Measurements from ENCODE around the gene TEAD1.

TEAD1 gene

GRCh38 chr11:12789054-12789453, 114.8 kb downstream of the TEAD1 start:
- DNase-seq (ENCODE audit: low spot score): no peak

- DNase-seq (ENCODE audit: low spot score): no peak
These were observed 115.5 kb downstream of the TEAD1 start for GRCh38 chr11:12789596-12790215.

- no peak for DNase-seq (ENCODE audit: low spot score)
These were observed 116.8 kb downstream of the TEAD1 start for GRCh38 chr11:12790861-12791616.

- no peak for DNase-seq (ENCODE audit: low spot score)
These were observed 117.8 kb downstream of the TEAD1 start for GRCh38 chr11:12792018-12792417.

- no peak for DNase-seq (ENCODE audit: low spot score)
These were observed 118.4 kb downstream of the TEAD1 start for GRCh38 chr11:12792590-12792989.

- DNase-seq (ENCODE audit: low spot score): no peak
These were observed 118.8 kb downstream of the TEAD1 start for GRCh38 chr11:12793065-12793464.

- DNase-seq (ENCODE audit: low spot score): no peak
These were observed 119.3 kb downstream of the TEAD1 start for GRCh38 chr11:12793506-12793905.

GRCh38 chr11:12794576-12795230, 120.5 kb downstream of the TEAD1 start:
- DNase-seq (ENCODE audit: low spot score): no peak

- no peak for DNase-seq (ENCODE audit: low spot score)
These were observed 123.8 kb downstream of the TEAD1 start for GRCh38 chr11:12797996-12798395.

- no peak for DNase-seq (ENCODE audit: low spot score)
These were observed 124.4 kb downstream of the TEAD1 start for GRCh38 chr11:12798609-12799011.

- no peak for DNase-seq (ENCODE audit: low spot score)
These were observed 125.2 kb downstream of the TEAD1 start for GRCh38 chr11:12799334-12799835.

- no peak for DNase-seq (ENCODE audit: low spot score)
These were observed 125.9 kb downstream of the TEAD1 start for GRCh38 chr11:12800032-12800671.

- DNase-seq (ENCODE audit: low spot score): no peak
These were observed 126.7 kb downstream of the TEAD1 start for GRCh38 chr11:12800871-12801270.

GRCh38 chr11:12801976-12802375, 127.8 kb downstream of the TEAD1 start:
- DNase-seq (ENCODE audit: low spot score): no peak

GRCh38 chr11:12802418-12803085, 128.3 kb downstream of the TEAD1 start:
- no peak for DNase-seq (ENCODE audit: low spot score)

- no peak for DNase-seq (ENCODE audit: low spot score)
These were observed 129.0 kb downstream of the TEAD1 start for GRCh38 chr11:12803086-12803826.

- no peak for DNase-seq (ENCODE audit: low spot score)
These were observed 131.9 kb downstream of the TEAD1 start for GRCh38 chr11:12806113-12806512.

- DNase-seq (ENCODE audit: low spot score): no peak
These were observed 133.4 kb downstream of the TEAD1 start for GRCh38 chr11:12807621-12808020.

GRCh38 chr11:12808519-12808918, 134.3 kb downstream of the TEAD1 start:
- DNase-seq (ENCODE audit: low spot score): no peak

- DNase-seq (ENCODE audit: low spot score): no peak
These were observed 135.1 kb downstream of the TEAD1 start for GRCh38 chr11:12809364-12809763.

- no peak for DNase-seq (ENCODE audit: low spot score)
These were observed 135.8 kb downstream of the TEAD1 start for GRCh38 chr11:12809864-12810567.

All from NAMALWA (cell line).